AG09309 (cell line): Measurements from ENCODE around the gene FAM221B.

Source experiments
- DNase-seq: peaks from one replicate; pipeline ENCODE4 v3.0.0-alpha.2; 2010; ENCODE audit warnings: low read depth
- H3K4me3 ChIP-seq: 2 replicates; pipeline ENCODE4 v1.5.1; 2011; ENCODE audit warnings: mild to moderate bottlenecking, low read depth, low read length, moderate library complexity; ENCODE audit not compliant: control insufficient read depth
- CTCF ChIP-seq: IDR thresholded peaks from 2 replicates; pipeline ENCODE4 v1.5.1; 2011; ENCODE audit warnings: mild to moderate bottlenecking, low read depth, low read length, inconsistent platforms; ENCODE audit not compliant: insufficient read depth, control insufficient read depth; ENCODE audit errors: missing control alignments

Gene FAM221B

GRCh38 chr9:35792826-35793225 lies 35.7 kb downstream of the FAM221B start:
- no peak overlapping the region; the same call in 1 of the 2 replicates for H3K4me3 ChIP-seq
- no peak for DNase-seq
- no peak for TF ChIP-seq CTCF

GRCh38 chr9:35792024-35792813 lies 36.3 kb downstream of the FAM221B start:
- no peak for DNase-seq
- no peak for TF ChIP-seq CTCF
- H3K4me3 ChIP-seq, result peak overlapping the region; percentile 64

GRCh38 chr9:35791297-35791921 lies 37.1 kb downstream of the FAM221B start, which contains the start of gene NPR2:
NPR2 (plus strand) TSS chr9:35791591; CDS start chr9:35792409, 818 bp downstream.
- DNase-seq, result no peak
- no peak for TF ChIP-seq CTCF
- H3K4me3 ChIP-seq, result peak within 1 kb of the TSS; percentile 64

- DNase-seq, result peak; percentile 55
- peak overlapping the region; percentile 28; the same call in 1 of the 2 replicates for H3K4me3 ChIP-seq
Observed at GRCh38 chr9:35790385-35791296, 37.9 kb downstream of the FAM221B start.

GRCh38 chr9:35790025-35790384 lies 38.5 kb downstream of the FAM221B start:
- no peak for TF ChIP-seq CTCF
- DNase-seq, result no peak

More at GRCh38 chr9:35790385-35791296, 37.9 kb downstream of the FAM221B start:
- TF ChIP-seq CTCF, result peak; percentile 87

GRCh38 chr9:35789541-35789940 lies 39.0 kb downstream of the FAM221B start:
- DNase-seq, result no peak
- H3K4me3 ChIP-seq, result no peak overlapping the region
- no peak for TF ChIP-seq CTCF

More at GRCh38 chr9:35790025-35790384, 38.5 kb downstream of the FAM221B start:
- no peak overlapping the region for H3K4me3 ChIP-seq
